ENCODE results near the gene LRRIQ4.
A peak's percentile ranks its signal among the peaks of the same experiment; 100 is the strongest.

Gene LRRIQ4

DNA sequence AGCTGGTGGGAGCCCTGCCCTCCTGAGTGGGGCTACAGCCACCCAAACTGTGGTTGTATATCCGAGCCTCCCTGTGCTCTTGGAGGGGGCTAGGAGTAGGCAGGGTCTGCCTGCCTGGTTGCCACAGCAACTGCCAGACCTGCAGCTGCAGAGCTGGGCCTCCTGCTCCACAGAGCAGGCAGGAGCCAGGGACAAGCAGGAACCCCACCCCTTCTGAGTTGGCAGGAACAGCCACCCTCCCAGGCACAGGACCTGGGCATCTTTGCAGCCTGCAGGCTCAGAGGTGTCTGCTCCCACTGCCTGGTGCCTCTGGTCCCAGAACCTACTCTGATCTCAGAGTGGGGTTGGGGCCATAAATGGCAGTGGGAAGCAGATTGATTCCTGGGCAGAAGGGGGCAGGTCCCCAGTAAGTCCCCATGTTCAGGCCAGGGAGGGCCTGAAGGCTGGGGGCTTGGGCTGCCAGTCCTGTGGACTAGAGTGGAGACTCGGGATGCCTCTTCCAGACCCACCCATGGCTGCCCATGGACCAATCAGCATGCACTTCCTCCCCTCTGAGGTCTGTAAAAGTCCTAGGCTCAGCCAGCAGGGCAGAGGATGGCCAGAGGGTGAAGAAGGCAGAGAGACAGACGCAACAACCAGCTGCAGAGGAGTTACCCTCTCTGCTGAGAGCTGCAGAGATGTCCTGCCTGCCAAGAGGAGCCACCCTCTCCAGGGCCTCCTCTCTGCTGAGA lies 67.3 kb downstream of the LRRIQ4 start:
- Histone ChIP-seq H3K4me1 (ENCODE audit: insufficient read depth, poor library complexity, severe bottlenecking) (no peaks in the 10 kb centered on the region), H3K4me3 (ENCODE audit: severe bottlenecking) (no peak overlapping the region), H3K9me3 (ENCODE audit: severe bottlenecking) (no peaks in the 10 kb centered on the region), H3K36me3 (ENCODE audit: low read depth) (no peaks in the 10 kb centered on the region), H3K27ac (ENCODE audit: poor library complexity, severe bottlenecking) (no peak overlapping the region), H3K27me3 (ENCODE audit: insufficient read depth, poor library complexity, severe bottlenecking) (no peaks in the 10 kb centered on the region)
- TF ChIP-seq, protein P1, sequence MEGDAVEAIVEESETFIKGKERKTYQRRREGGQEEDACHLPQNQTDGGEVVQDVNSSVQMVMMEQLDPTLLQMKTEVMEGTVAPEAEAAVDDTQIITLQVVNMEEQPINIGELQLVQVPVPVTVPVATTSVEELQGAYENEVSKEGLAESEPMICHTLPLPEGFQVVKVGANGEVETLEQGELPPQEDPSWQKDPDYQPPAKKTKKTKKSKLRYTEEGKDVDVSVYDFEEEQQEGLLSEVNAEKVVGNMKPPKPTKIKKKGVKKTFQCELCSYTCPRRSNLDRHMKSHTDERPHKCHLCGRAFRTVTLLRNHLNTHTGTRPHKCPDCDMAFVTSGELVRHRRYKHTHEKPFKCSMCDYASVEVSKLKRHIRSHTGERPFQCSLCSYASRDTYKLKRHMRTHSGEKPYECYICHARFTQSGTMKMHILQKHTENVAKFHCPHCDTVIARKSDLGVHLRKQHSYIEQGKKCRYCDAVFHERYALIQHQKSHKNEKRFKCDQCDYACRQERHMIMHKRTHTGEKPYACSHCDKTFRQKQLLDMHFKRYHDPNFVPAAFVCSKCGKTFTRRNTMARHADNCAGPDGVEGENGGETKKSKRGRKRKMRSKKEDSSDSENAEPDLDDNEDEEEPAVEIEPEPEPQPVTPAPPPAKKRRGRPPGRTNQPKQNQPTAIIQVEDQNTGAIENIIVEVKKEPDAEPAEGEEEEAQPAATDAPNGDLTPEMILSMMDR (IDR thresholded peaks at IDR 0.05; ENCODE audit: poor library complexity, severe bottlenecking), result no peak
- ATAC-seq (ENCODE audit: low read depth), result no peak
- DNase-seq (ENCODE audit: low spot score), result no peak

GRCh38 chr3:169880576-169881250 lies 68.0 kb downstream of the LRRIQ4 start:
- Histone ChIP-seq H3K27me3 (ENCODE audit: insufficient read depth, poor library complexity, severe bottlenecking) (no peaks in the 10 kb centered on the region), H3K9me3 (ENCODE audit: severe bottlenecking) (no peaks in the 10 kb centered on the region), H3K4me1 (ENCODE audit: insufficient read depth, poor library complexity, severe bottlenecking) (no peaks in the 10 kb centered on the region), H3K36me3 (ENCODE audit: low read depth) (no peaks in the 10 kb centered on the region), H3K27ac (ENCODE audit: poor library complexity, severe bottlenecking) (no peak overlapping the region), H3K4me3 (ENCODE audit: severe bottlenecking) (no peak overlapping the region)
- ATAC-seq (ENCODE audit: low read depth), result no peak
- TF ChIP-seq, protein P1 (IDR thresholded peaks at IDR 0.05; ENCODE audit: poor library complexity, severe bottlenecking), result no peak
- no peak for DNase-seq (ENCODE audit: low spot score)

GRCh38 chr3:169886671-169887070 lies 74.0 kb downstream of the LRRIQ4 start:
- no peaks in the 10 kb centered on the region for H3K27me3 ChIP-seq (ENCODE audit: insufficient read depth, poor library complexity, severe bottlenecking)
- ATAC-seq (ENCODE audit: low read depth) (peak; percentile 48; the same call in 1 of the 3 replicates), DNase-seq (ENCODE audit: low spot score) (no peak)
- no peak overlapping the region for H3K4me3 ChIP-seq (ENCODE audit: severe bottlenecking)
- H3K4me1 ChIP-seq (ENCODE audit: insufficient read depth, poor library complexity, severe bottlenecking), result no peaks in the 10 kb centered on the region
- TF ChIP-seq, protein P1 (IDR thresholded peaks at IDR 0.05; ENCODE audit: poor library complexity, severe bottlenecking), result no peak
- no peak overlapping the region for H3K27ac ChIP-seq (ENCODE audit: poor library complexity, severe bottlenecking)
- H3K9me3 ChIP-seq (ENCODE audit: severe bottlenecking), result no peaks in the 10 kb centered on the region
- no peaks in the 10 kb centered on the region for H3K36me3 ChIP-seq (ENCODE audit: low read depth)

All from RWPE2 (cell line).